Large intestine (tissue), 3 donors: ENCODE results near the gene DPP10. TPM values are rescaled to one million over a fixed set of nuclear protein-coding genes. Genes with fewer than 3 reads are reported as not detected.

Source experiments
- DNase-seq, 2 donors: peaks; one replicate each; pipeline versions ENCODE4 v3.0.0 to v3.0.0-alpha.2; 2013
- H3K27ac ChIP-seq: one replicate; pipeline ENCODE4 v1.5.1; 2013; ENCODE audit warnings: low read length
- H3K27me3 ChIP-seq: 2 replicates; pipeline ENCODE4 v1.6.1; 2013; ENCODE audit warnings: low read length; ENCODE audit not compliant: control insufficient read depth, insufficient read depth
- H3K36me3 ChIP-seq: 2 replicates; pipeline ENCODE4 v1.6.1; 2013; ENCODE audit warnings: low read length; ENCODE audit not compliant: control insufficient read depth, insufficient read depth
- H3K4me1 ChIP-seq: one replicate; pipeline ENCODE4 v1.6.1; 2013; ENCODE audit warnings: low read length; ENCODE audit not compliant: control insufficient read depth, insufficient read depth
- H3K4me3 ChIP-seq: one replicate; pipeline ENCODE4 v1.5.1; 2013; ENCODE audit warnings: low read length
- H3K9me3 ChIP-seq: one replicate; pipeline ENCODE4 v1.6.1; 2013; ENCODE audit warnings: mild to moderate bottlenecking, low read depth, low read length, moderate library complexity; ENCODE audit not compliant: control insufficient read depth
- WGBS: methylation state at CpG from one replicate; pipeline ENCODE4 v1.1.5; 2013; ENCODE audit warnings: low lambda C conversion rate; ENCODE audit not compliant: insufficient coverage; 5-methylcytosine and 5-hydroxymethylcytosine counted together
- polyA plus RNA-seq: library from polyadenylated mRNA; unstranded; fragments of 120-200 nt; gene quantifications from one replicate; pipeline ENCODE4 v1.2.1, GENCODE V29; 2013

DPP10 gene
- polyA plus RNA-seq, 1 donor = 17.3 TPM

DNA sequence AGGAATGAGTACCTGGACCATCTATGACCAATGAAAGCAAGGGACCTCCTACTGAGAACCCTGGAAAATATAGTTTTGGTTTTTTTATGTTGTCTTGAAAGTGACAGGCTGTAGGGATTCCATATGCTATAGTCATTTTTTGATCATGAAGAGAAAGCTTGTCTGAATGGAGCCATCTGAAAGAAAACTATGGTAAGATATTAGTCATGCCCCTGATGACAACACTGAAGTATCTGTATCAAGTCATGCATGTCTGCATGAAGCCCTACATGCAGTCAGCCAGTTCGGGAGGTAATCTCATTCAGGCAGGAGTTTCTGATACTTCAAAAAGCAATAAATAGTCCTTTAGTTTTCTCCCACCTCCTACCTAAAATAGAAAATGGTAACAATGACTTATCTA, 1042.0 kb downstream of the DPP10 start:
- Histone ChIP-seq H3K4me1 (no peaks in the 10 kb centered on the region), H3K4me3 (no peak overlapping the region), H3K27ac (no peak overlapping the region), H3K27me3 (no peaks in the 10 kb centered on the region), H3K9me3 (no peaks in the 10 kb centered on the region), H3K36me3 (no peaks in the 10 kb centered on the region)
- DNase-seq = no peak
- 100% methylated on average over 1 of the region's 1 CpG for WGBS

DNA sequence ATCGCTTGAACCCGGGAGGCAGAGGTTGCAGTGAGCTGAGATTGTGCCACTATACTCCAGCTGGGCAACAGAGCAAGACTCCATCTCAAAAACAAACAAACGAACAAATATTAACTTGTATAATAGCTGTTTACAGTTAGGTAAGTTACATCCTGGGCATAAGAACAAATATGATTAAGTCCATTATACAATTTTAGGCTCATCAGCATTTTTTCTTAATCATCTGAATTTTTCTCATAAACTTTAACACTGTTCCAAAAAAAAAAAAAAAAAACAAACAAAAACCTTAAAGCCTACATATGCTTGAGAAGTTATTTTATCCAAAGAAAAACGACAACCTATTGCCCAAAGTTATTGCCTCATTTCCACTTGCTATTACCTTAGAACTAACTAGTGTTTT, 1042.5 kb downstream of the DPP10 start:
- 100% methylated on average over 1 of the region's 4 CpGs for WGBS
- H3K27me3 ChIP-seq = no peaks in the 10 kb centered on the region
- no peaks in the 10 kb centered on the region for H3K36me3 ChIP-seq
- no peak overlapping the region for H3K27ac ChIP-seq
- no peak overlapping the region for H3K4me3 ChIP-seq
- no peak for DNase-seq
- no peaks in the 10 kb centered on the region for H3K4me1 ChIP-seq
- no peaks in the 10 kb centered on the region for H3K9me3 ChIP-seq

DNA sequence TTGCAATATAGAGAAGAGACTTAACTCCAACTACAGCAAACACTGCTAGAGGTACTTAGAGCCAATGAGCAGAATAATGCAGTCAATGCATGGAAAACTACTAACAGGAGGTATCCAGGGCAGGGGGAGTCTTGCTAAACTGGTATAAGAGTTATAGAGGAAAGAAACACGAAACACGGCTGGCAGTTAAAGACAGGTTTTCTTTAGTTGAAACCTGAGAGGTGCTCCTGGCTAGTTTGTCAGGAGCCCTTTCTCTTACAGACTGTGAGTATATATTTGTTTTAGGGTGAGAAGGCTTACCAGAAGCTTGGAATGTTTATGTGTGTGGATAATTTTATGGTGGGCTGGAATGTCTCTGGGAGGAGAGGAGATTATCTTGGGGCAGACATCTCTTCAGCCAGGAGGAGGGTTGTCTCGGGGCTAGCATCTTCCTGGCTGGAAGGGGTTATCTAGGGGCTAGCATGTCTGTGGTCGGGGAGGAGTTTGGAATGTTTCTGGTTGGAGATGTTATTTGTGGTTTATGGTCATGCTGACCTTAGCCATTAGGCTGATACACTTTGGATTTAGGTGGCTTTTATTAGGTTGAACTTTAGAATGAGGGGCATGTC, 1048.8 kb downstream of the DPP10 start:
- H3K9me3 ChIP-seq = no peaks in the 10 kb centered on the region
- no CpG with 5 or more reads among the region's 4 CpGs for WGBS
- no peaks in the 10 kb centered on the region for H3K36me3 ChIP-seq
- no peak for DNase-seq
- no peaks in the 10 kb centered on the region for H3K27me3 ChIP-seq
- no peak overlapping the region for H3K27ac ChIP-seq
- no peaks in the 10 kb centered on the region for H3K4me1 ChIP-seq
- H3K4me3 ChIP-seq = no peak overlapping the region

DNA sequence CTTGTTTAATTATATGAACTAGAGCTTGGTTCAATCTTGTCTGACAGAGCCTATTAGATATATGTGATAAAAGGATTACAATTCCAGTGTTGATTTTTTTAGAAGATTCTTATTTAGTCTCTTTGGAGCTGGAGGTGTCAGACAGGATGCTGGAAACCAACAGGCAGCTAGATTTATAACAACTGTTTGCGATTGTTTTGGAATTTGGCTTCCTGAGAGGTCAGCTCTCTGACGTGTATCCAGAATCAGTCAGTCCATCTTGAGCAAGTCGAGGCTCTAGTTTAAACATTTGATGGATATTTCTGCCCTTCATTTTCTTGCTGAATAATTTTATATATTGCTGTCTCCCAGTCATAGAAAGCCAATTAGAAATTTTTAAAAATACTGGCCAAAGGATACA, 1062.9 kb downstream of the DPP10 start:
- no peak for DNase-seq
- no CpG with 5 or more reads among the region's 3 CpGs for WGBS
- no peak overlapping the region for H3K4me3 ChIP-seq
- H3K4me1 ChIP-seq = no peaks in the 10 kb centered on the region
- H3K27ac ChIP-seq = no peak overlapping the region
- no peaks in the 10 kb centered on the region for H3K9me3 ChIP-seq
- H3K36me3 ChIP-seq = no peaks in the 10 kb centered on the region
- no peaks in the 10 kb centered on the region for H3K27me3 ChIP-seq

DNA sequence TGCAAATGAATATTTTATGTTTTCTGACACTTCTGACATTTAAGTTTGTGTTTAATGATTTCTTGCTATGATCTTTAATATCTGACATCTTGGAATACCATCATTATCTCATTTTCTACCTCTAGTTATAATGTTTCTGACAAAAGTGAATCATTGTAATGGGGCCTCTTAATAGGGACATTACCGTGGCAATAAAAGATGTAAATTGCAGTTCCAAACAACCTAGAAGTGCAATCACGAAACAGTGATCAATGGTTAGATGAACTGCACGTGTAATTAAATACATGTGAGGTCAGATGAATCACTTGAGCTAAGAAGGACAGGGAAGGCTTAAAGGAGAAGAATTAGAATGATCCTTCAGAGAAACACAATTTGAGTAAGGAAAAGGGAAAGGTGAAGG, 1078.3 kb downstream of the DPP10 start:
- Histone ChIP-seq H3K36me3 (no peaks in the 10 kb centered on the region), H3K27ac (no peak overlapping the region), H3K9me3 (no peaks in the 10 kb centered on the region), H3K27me3 (no peaks in the 10 kb centered on the region), H3K4me3 (no peak overlapping the region), H3K4me1 (no peaks in the 10 kb centered on the region)
- DNase-seq = no peak
- no CpG with 5 or more reads among the region's 3 CpGs for WGBS

DNA sequence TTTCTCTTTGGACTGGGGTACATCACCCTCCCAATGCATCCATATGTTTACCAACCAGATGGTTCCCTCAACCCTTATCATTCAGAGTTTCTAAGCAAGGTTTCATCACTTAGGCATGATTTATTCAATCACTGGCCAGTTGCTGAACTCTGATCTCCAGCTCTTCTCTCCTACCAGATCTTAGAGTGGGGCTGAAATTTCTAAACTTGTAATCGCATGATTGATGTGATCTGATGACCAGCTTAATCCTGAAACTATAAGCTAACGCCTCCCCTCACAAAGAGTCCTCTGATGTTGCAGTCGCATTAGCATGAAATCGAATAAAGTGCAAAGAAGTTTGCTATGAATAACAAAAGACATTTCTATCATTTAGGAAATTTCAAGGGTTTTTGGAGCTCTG, 1082.0 kb downstream of the DPP10 start:
- H3K36me3 ChIP-seq = no peaks in the 10 kb centered on the region
- H3K4me3 ChIP-seq = no peak overlapping the region
- DNase-seq = no peak
- H3K27ac ChIP-seq = no peak overlapping the region
- H3K9me3 ChIP-seq = no peaks in the 10 kb centered on the region
- WGBS = 100% methylated on average over 1 of the region's 4 CpGs
- no peaks in the 10 kb centered on the region for H3K4me1 ChIP-seq
- H3K27me3 ChIP-seq = no peaks in the 10 kb centered on the region

DNA sequence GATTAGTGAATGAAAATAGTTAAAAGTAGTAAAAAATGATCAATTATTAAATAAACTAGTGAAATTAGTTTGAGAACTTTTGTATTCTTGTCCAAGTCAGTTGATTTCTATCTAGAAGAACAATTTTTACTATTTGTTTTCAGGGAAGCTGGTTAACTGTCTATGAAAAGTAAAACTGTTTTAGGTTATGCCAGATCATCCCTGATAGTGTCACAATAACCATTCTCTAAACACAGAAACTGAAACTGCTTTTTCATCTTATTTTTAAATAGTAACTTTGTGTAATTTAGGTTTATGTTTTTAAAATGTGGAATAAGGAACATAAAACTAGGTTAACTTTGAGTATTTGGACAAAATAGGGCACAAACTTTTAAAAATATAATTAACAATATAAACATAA, 1087.2 kb downstream of the DPP10 start:
- H3K27ac ChIP-seq = no peak overlapping the region
- no peaks in the 10 kb centered on the region for H3K4me1 ChIP-seq
- no peaks in the 10 kb centered on the region for H3K36me3 ChIP-seq
- H3K27me3 ChIP-seq = no peaks in the 10 kb centered on the region
- no peaks in the 10 kb centered on the region for H3K9me3 ChIP-seq
- no peak overlapping the region for H3K4me3 ChIP-seq
- DNase-seq = no peak

DNA sequence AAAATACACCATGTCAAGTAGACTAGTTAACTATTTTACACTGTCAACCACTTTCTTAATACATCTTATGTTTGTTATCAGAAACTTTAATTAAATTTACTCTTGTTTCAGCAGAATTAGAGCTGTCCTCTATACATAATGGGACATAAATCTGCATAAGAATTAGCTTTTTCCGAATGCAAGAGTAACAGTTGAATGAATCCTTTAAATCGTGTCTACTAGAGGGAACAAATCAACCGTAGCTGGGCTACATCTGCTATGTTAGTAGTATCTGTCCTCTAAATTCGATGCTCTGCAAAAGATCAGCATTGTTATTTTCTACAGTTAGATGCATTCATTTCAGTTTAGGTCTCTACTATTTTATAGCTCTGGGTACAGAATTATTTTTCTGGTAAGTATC, 1090.6 kb downstream of the DPP10 start:
- no peaks in the 10 kb centered on the region for H3K36me3 ChIP-seq
- no peak overlapping the region for H3K4me3 ChIP-seq
- WGBS = 100% methylated on average over 2 of the region's 4 CpGs
- no peaks in the 10 kb centered on the region for H3K4me1 ChIP-seq
- H3K27ac ChIP-seq = no peak overlapping the region
- DNase-seq = no peak
- H3K9me3 ChIP-seq = no peaks in the 10 kb centered on the region
- H3K27me3 ChIP-seq = no peaks in the 10 kb centered on the region

DNA sequence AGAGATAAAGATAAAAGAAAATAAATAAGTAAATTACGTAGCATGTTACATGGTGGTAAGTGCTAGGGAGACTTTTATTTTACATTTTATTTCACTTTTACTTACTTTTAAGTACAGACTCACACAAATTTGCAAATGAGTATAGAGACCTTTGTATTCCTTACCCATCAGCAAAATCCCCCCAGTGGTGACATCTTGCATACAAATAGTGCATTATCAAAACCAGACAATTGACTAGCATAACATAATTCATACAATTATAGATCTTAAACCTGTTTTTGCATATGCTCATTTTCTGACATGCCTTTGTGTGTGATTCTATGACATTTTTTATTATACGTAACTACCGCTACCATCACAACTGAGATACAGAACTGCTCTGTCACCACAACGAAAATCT, 1099.4 kb downstream of the DPP10 start:
- no peak for DNase-seq
- H3K27me3 ChIP-seq = no peaks in the 10 kb centered on the region
- WGBS = 95% methylated on average over 3 of the region's 4 CpGs
- no peak overlapping the region for H3K4me3 ChIP-seq
- H3K27ac ChIP-seq = no peak overlapping the region
- H3K4me1 ChIP-seq = no peaks in the 10 kb centered on the region
- no peaks in the 10 kb centered on the region for H3K36me3 ChIP-seq
- H3K9me3 ChIP-seq = no peaks in the 10 kb centered on the region

DNA sequence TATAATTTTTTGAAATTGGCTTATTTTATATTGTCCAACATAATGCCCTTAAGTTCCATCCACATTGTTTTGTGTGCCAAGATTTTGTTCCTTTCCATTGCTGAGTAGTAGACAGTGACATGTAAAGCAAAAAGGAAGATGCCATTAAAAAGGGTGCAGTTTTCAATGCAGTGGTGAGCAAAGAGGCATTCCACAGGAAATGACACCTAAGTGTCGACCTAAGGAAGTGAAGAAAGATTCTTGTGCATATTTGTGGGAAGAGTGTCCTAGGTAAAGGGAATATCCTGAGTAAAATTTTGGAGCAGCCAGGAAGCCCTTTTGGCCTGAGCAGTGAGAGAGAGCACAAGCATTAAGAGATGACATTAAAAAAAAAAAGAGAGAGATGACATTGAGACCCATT, 1099.9 kb downstream of the DPP10 start:
- Histone ChIP-seq H3K4me1 (no peaks in the 10 kb centered on the region), H3K27me3 (no peaks in the 10 kb centered on the region), H3K4me3 (no peak overlapping the region), H3K36me3 (no peaks in the 10 kb centered on the region), H3K9me3 (no peaks in the 10 kb centered on the region), H3K27ac (no peak overlapping the region)
- no peak for DNase-seq
- WGBS = no CpG with 5 or more reads among the region's 1 CpG

DNA sequence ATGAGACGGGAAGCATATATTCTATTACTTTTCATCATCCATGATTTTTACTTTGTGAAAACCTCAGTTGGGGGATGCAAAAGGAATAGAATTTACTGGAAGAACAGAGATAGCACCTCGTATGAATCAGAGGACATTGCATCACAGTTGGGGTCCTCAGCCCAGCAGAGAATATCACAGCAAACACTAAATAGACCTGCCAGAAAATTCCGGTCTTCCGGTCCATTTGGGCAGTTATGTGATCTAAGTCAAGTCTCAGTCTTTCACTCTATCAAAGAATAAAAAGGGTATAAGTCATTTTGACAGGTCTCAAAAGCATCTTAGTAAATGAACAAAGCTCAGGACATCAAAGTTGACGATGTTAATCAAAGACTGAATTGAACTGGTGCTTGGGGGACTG, 1100.6 kb downstream of the DPP10 start:
- no peak overlapping the region for H3K27ac ChIP-seq
- 83% methylated on average over 1 of the region's 5 CpGs for WGBS
- H3K4me1 ChIP-seq = no peaks in the 10 kb centered on the region
- no peak for DNase-seq
- H3K9me3 ChIP-seq = no peaks in the 10 kb centered on the region
- no peak overlapping the region for H3K4me3 ChIP-seq
- no peaks in the 10 kb centered on the region for H3K27me3 ChIP-seq
- H3K36me3 ChIP-seq = no peaks in the 10 kb centered on the region
